A549 treated with RU486 at 1 μM for 4 hours (cell line): Measurements from ENCODE around the gene PLEKHS1. TPM values are rescaled to one million over a fixed set of nuclear protein-coding genes. Genes with fewer than 3 reads are reported as not detected.

Experiments used
- total RNA-seq: library from RNA; stranded (reverse); fragments of 200-300 nt; extraction: Qiagen RNA extraction; gene quantifications from 5 replicates; pipeline ENCODE4 v1.2.3, GENCODE V29; 2022; ENCODE audit warnings: low read depth

Gene PLEKHS1
- total RNA-seq = 0.03 to 0.14 TPM (median 0.07 TPM) in 3 of 5 replicates, not detected in the others

GRCh38 chr10:113751181-113751732 is at the start of gene PLEKHS1:
Gene PLEKHS1 (plus strand): TSS chr10:113751682. CDS start chr10:113755278, 3,596 bp downstream.

Other genes with a start within 250 kb of the PLEKHS1 start
- gene HABP2, start 198.6 kb upstream of the PLEKHS1 start, total RNA-seq = 0.05 to 0.21 TPM (median 0.09 TPM) in 5 replicates
- gene NRAP, start 87.6 kb upstream of the PLEKHS1 start, total RNA-seq = not detected in 5 replicates
- gene CASP7, start 71.8 kb upstream of the PLEKHS1 start, total RNA-seq = 35.0 to 42.5 TPM (median 36.9 TPM) in 5 replicates
- gene DCLRE1A, start 102.4 kb downstream of the PLEKHS1 start, total RNA-seq = 6.5 to 11.1 TPM (median 9.4 TPM) in 5 replicates
- gene NHLRC2, start 103.0 kb downstream of the PLEKHS1 start, total RNA-seq = 5.0 to 7.4 TPM (median 6.3 TPM) in 5 replicates